Measurements from ENCODE around the gene GLIS2. TPM values are rescaled to one million over a fixed set of nuclear protein-coding genes. Genes with fewer than 3 reads are reported as not detected.

The GLIS2 gene
- total RNA-seq, 6 donors from 2014 or later: 10.5 to 35.2 (median 22.6) TPM

- 83 to 84% methylated on average over 5 of the region's 5 CpGs for WGBS, 2 donors
- H3K4me3 ChIP-seq: no peak overlapping the region
- DNase-seq (no peak), ATAC-seq (ENCODE audit: low FRiP score in 2 of 2) (no peak)
- H3K4me1 ChIP-seq: peaks cover 24 to 33% (median 28%) of the 10 kb centered on the region in 4 donors
- no peaks in the 10 kb centered on the region for H3K9me3 ChIP-seq
- no peak overlapping the region for H3K27ac ChIP-seq
- H3K36me3 ChIP-seq: peaks cover 0 to 22% (median 14%) of the 10 kb centered on the region in 4 donors
- TF ChIP-seq EP300 (IDR thresholded peaks at IDR 0.05) (no peak), POLR2A (IDR thresholded peaks at IDR 0.05) (no peak), CTCF (IDR thresholded peaks at IDR 0.05) (no peak), POLR2AphosphoS5 (IDR thresholded peaks at IDR 0.05) (no peak)
- no peaks in the 10 kb centered on the region for H3K27me3 ChIP-seq
Measured at GRCh38 chr16:4352843-4353242, 37.0 kb downstream of the GLIS2 start.

- Histone ChIP-seq H3K27me3 (no peaks in the 10 kb centered on the region), H3K27ac (no peak overlapping the region), H3K4me3 (no peak overlapping the region), H3K9me3 (no peaks in the 10 kb centered on the region), H3K4me1 (peaks cover 16 to 25% (median 19%) of the 10 kb centered on the region in 4 donors), H3K36me3 (peaks cover 0 to 30% (median 22%) of the 10 kb centered on the region in 4 donors)
- WGBS, 2 donors: 80 to 85% methylated on average over 4 of the region's 4 CpGs
- TF ChIP-seq CTCF (IDR thresholded peaks at IDR 0.05) (no peak), POLR2A (IDR thresholded peaks at IDR 0.05) (no peak), EP300 (IDR thresholded peaks at IDR 0.05) (no peak), POLR2AphosphoS5 (IDR thresholded peaks at IDR 0.05) (no peak)
- ATAC-seq (ENCODE audit: low FRiP score in 2 of 2) (no peak), DNase-seq (no peak)
Measured at GRCh38 chr16:4353675-4354074, 37.8 kb downstream of the GLIS2 start.

- DNase-seq (no peak), ATAC-seq (ENCODE audit: low FRiP score in 2 of 2) (no peak)
- Histone ChIP-seq H3K27ac (no peak overlapping the region), H3K4me3 (no peak overlapping the region), H3K27me3 (no peaks in the 10 kb centered on the region), H3K4me1 (peaks cover 13 to 20% (median 15%) of the 10 kb centered on the region in 4 donors), H3K36me3 (peaks cover 0 to 38% (median 23%) of the 10 kb centered on the region in 4 donors), H3K9me3 (no peaks in the 10 kb centered on the region)
- TF ChIP-seq EP300 (IDR thresholded peaks at IDR 0.05) (no peak), POLR2AphosphoS5 (IDR thresholded peaks at IDR 0.05) (no peak), CTCF (IDR thresholded peaks at IDR 0.05) (no peak), POLR2A (IDR thresholded peaks at IDR 0.05) (no peak)
- 93 to 95% methylated on average over 19 to 20 of the region's 20 CpGs for WGBS, 2 donors
Measured at GRCh38 chr16:4354512-4355409, 38.9 kb downstream of the GLIS2 start.

GRCh38 chr16:4356820-4357219 lies 41.0 kb downstream of the GLIS2 start:
- DNase-seq (no peak), ATAC-seq (ENCODE audit: low FRiP score in 2 of 2) (no peak)
- no peaks in the 10 kb centered on the region for H3K9me3 ChIP-seq
- peaks cover 0 to 5% (median under 1%) of the 10 kb centered on the region in 4 donors for H3K4me1 ChIP-seq
- no peaks in the 10 kb centered on the region for H3K27me3 ChIP-seq
- H3K36me3 ChIP-seq: peaks cover 0 to 53% (median 35%) of the 10 kb centered on the region in 4 donors
- no peak overlapping the region for H3K27ac ChIP-seq
- TF ChIP-seq POLR2A (IDR thresholded peaks at IDR 0.05): no peak
- TF ChIP-seq EP300 (IDR thresholded peaks at IDR 0.05): no peak
- no peak for TF ChIP-seq CTCF (IDR thresholded peaks at IDR 0.05)
- TF ChIP-seq POLR2AphosphoS5 (IDR thresholded peaks at IDR 0.05): no peak
- WGBS, 2 donors: 80 to 91% methylated on average over 4 to 7 of the region's 7 CpGs
- no peak overlapping the region for H3K4me3 ChIP-seq
